HCT116 (cell line): Measurements from ENCODE around the gene ERBIN.

Source experiments
- ELF1 ChIP-seq: IDR thresholded peaks from 2 replicates; pipeline ENCODE4 v1.6.1; 2012; ENCODE audit warnings: low read depth, borderline replicate concordance
- EZH2phosphoT487 ChIP-seq: fragments of 200-600 bp; IDR thresholded peaks from 2 replicates; pipeline ENCODE4 v1.6.1; 2018; ENCODE audit warnings: antibody characterized with exemption, borderline replicate concordance

DNA sequence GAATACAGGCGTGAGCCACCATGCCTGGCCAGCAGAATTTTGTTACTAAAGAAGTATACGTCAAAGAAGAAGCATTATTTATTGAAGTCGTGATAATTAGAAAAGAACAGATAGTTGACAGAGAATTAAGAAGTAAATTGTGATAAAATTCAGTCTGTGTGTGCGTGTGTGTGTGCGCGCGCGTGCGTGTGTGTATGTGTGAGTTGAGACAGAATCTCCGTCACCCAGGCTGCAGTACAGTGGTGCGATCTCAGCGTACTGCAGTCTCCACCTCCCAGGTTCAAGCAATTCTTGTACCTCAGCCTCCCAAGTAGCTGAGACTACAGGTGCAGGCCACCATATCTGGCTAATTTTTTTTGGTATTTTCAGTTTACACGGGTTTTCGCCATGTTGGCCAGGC is 77.8 kb downstream of the ERBIN start:
- TF ChIP-seq ELF1 (no peak), EZH2phosphoT487 (no peak)
